WTC11 (cell line): ENCODE results near the gene RSPH3.

Experiments
- ATF3 ChIP-seq: sonication (generic); formaldehyde crosslinking; conservative IDR thresholded peaks from 2 replicates; pipeline ENCODE4 v1.8.1; 2022; ENCODE audit warnings: mild to moderate bottlenecking, missing genetic modification reagents
- CTCF ChIP-seq: fragments of 200-600 bp; IDR thresholded peaks from 2 replicates; pipeline ENCODE4 v1.8.0; 2022; ENCODE audit warnings: antibody characterized with exemption
- JUN ChIP-seq: sonication (generic); formaldehyde crosslinking; IDR thresholded peaks from 2 replicates; pipeline ENCODE4 v1.8.0; 2023; ENCODE audit warnings: mild to moderate bottlenecking, missing genetic modification reagents
- MAX ChIP-seq: sonication (generic); formaldehyde crosslinking; IDR thresholded peaks from 2 replicates; pipeline ENCODE4 v1.8.0; 2022; ENCODE audit warnings: mild to moderate bottlenecking, missing genetic modification reagents
- NFE2L1 ChIP-seq: sonication (generic); formaldehyde crosslinking; IDR thresholded peaks from 2 replicates; pipeline ENCODE4 v1.8.1; 2023; ENCODE audit warnings: missing genetic modification reagents
- NFYB ChIP-seq: sonication (generic); formaldehyde crosslinking; conservative IDR thresholded peaks from 2 replicates; pipeline ENCODE4 v1.8.0; 2022; ENCODE audit warnings: low read depth, missing genetic modification reagents
- SP1 ChIP-seq: sonication (generic); formaldehyde crosslinking; conservative IDR thresholded peaks from 2 replicates; pipeline ENCODE4 v1.8.1; 2022; ENCODE audit warnings: missing genetic modification reagents

GRCh38 chr6:158928068-158928467, 71.9 kb downstream of the RSPH3 start:
- TF ChIP-seq ATF3 (CRISPR knock-in tag) (no peak), NFE2L1 (no peak), JUN (CRISPR knock-in tag) (no peak), MAX (CRISPR knock-in tag) (no peak), CTCF (no peak), SP1 (CRISPR knock-in tag) (no peak), NFYB (CRISPR knock-in tag) (no peak)
